Adrenal gland (tissue), 5 donors: ENCODE results near the gene G0S2.

ENCODE experiments used
- CTCF ChIP-seq, 6 experiments: fragments of 450-650 bp in 4 of 6; fragments of 200-600 bp in 2 of 6; sonication (generic) in 1 of 6; IDR thresholded peaks; 1 replicate in 5 of 6; 2 replicates in 1 of 6; pipeline versions ENCODE4 v1.5.1 to v1.8.0; 2016 to 2021; ENCODE audit warnings: antibody characterized with exemption in 6 of 6, mild to moderate bottlenecking in 2 of 6, moderate library complexity in 1 of 6
- POLR2A ChIP-seq, 2 donors: fragments of 450-650 bp; IDR thresholded peaks; one replicate each; pipeline ENCODE4 v1.6.1; 2017; ENCODE audit warnings: antibody characterized with exemption in 2 of 2, mild to moderate bottlenecking in 2 of 2, moderate library complexity in 1 of 2
- donor health status: DM: no; HTN: no; CAD: no.

- TF ChIP-seq CTCF (IDR thresholded peaks at IDR 0.05) (no peak), POLR2A (IDR thresholded peaks at IDR 0.05) (no peak)
Measured at GRCh38 chr1:209628618-209629299, 46.5 kb upstream of the G0S2 start.
